GM12801 (cell line): Measurements from ENCODE around the gene CDHR3.

Experiments
- CTCF ChIP-seq: IDR thresholded peaks from one replicate; pipeline ENCODE4 v1.5.1; 2011; ENCODE audit warnings: control low read depth; ENCODE audit not compliant: insufficient read length; ENCODE audit errors: extremely low read depth

The CDHR3 gene

GRCh38 chr7:106063692-106064091 is 100.6 kb downstream of the CDHR3 start:
- TF ChIP-seq CTCF: no peak

GRCh38 chr7:106064316-106064715 is 101.3 kb downstream of the CDHR3 start:
- no peak for TF ChIP-seq CTCF

- no peak for TF ChIP-seq CTCF
These were observed 101.9 kb downstream of the CDHR3 start for GRCh38 chr7:106064771-106065574.

GRCh38 chr7:106065575-106066500 is 102.8 kb downstream of the CDHR3 start:
- no peak for TF ChIP-seq CTCF

- no peak for TF ChIP-seq CTCF
These were observed 104.6 kb downstream of the CDHR3 start for GRCh38 chr7:106067678-106068077.

GRCh38 chr7:106068538-106068961 is 105.5 kb downstream of the CDHR3 start:
- no peak for TF ChIP-seq CTCF

- no peak for TF ChIP-seq CTCF
These were observed 105.9 kb downstream of the CDHR3 start for GRCh38 chr7:106068986-106069385.
